SK-N-SH treated with all-trans-retinoic acid at 6 μM for 48 hours (cell line): ENCODE measurements around the gene FGF5.

Experiments used
- ATAC-seq: fragments of 200-7000 bp; cut with Tn5 transposase; 3 replicates; pipeline ENCODE4 v1.9.1; 2020; ENCODE audit warnings: mild to moderate bottlenecking, moderate library complexity
- ARNTL ChIP-seq: fragments of 450-650 bp; formaldehyde crosslinking; IDR thresholded peaks from 2 replicates; pipeline ENCODE4 v1.5.0; 2020; ENCODE audit warnings: low read depth, mild to moderate bottlenecking, moderate library complexity, borderline replicate concordance
- BACH2 ChIP-seq: fragments of 250-450 bp; sonication (Bioruptor Pico); IDR thresholded peaks from 2 replicates; pipeline ENCODE4 v1.9.0; 2021; ENCODE audit warnings: mild to moderate bottlenecking, borderline replicate concordance
- CREB5 ChIP-seq: fragments of 250-450 bp; sonication (Bioruptor Pico); IDR thresholded peaks from 2 replicates; pipeline ENCODE4 v1.5.1; 2020; ENCODE audit warnings: low read depth, mild to moderate bottlenecking, moderate library complexity
- CSDC2 ChIP-seq: fragments of 250-450 bp; sonication (Bioruptor Pico); IDR thresholded peaks from 2 replicates; pipeline ENCODE4 v1.5.0; 2020; ENCODE audit warnings: mild to moderate bottlenecking, moderate library complexity
- ESRRG ChIP-seq: fragments of 250-450 bp; sonication (Bioruptor Pico); IDR thresholded peaks from 2 replicates; pipeline ENCODE4 v1.6.1; 2021; ENCODE audit warnings: mild to moderate bottlenecking
- GLIS3 ChIP-seq: fragments of 250-450 bp; sonication (Bioruptor Pico); IDR thresholded peaks from 2 replicates; pipeline ENCODE4 v1.5.0; 2020; ENCODE audit warnings: mild to moderate bottlenecking, moderate library complexity
- ISL1 ChIP-seq: fragments of 250-450 bp; sonication (Bioruptor Pico); IDR thresholded peaks from 2 replicates; pipeline ENCODE4 v2.1.2; 2022; ENCODE audit warnings: mild to moderate bottlenecking, moderate library complexity
- OSR1 ChIP-seq: fragments of 250-450 bp; sonication (Bioruptor Pico); IDR thresholded peaks from 2 replicates; pipeline ENCODE4 v1.8.0; 2022; ENCODE audit warnings: moderate library complexity, mild to moderate bottlenecking, inconsistent platforms
- POU6F1 ChIP-seq: fragments of 250-450 bp; sonication (Bioruptor Pico); IDR thresholded peaks from 2 replicates; pipeline ENCODE4 v1.8.0; 2021; ENCODE audit warnings: low read depth, mild to moderate bottlenecking, moderate library complexity, borderline replicate concordance
- PPARA ChIP-seq: fragments of 250-450 bp; sonication (Bioruptor Pico); IDR thresholded peaks from 2 replicates; pipeline ENCODE4 v1.5.0; 2020; ENCODE audit warnings: mild to moderate bottlenecking, borderline replicate concordance
- RARB ChIP-seq: fragments of 250-450 bp; sonication (Bioruptor Pico); IDR thresholded peaks from 2 replicates; pipeline ENCODE4 v1.8.0; 2021; ENCODE audit warnings: mild to moderate bottlenecking, moderate library complexity
- SNAI2 ChIP-seq: fragments of 250-450 bp; sonication (Bioruptor Pico); IDR thresholded peaks from 2 replicates; pipeline ENCODE4 v1.5.0; 2020; ENCODE audit warnings: mild to moderate bottlenecking, moderate library complexity
- TOX ChIP-seq: fragments of 250-450 bp; sonication (Bioruptor Pico); IDR thresholded peaks from 2 replicates; pipeline ENCODE4 v1.8.0; 2021; ENCODE audit warnings: mild to moderate bottlenecking, moderate library complexity, borderline replicate concordance
- TSHZ2 ChIP-seq: fragments of 250-450 bp; sonication (Bioruptor Pico); IDR thresholded peaks from 2 replicates; pipeline ENCODE4 v1.5.0; 2020; ENCODE audit warnings: mild to moderate bottlenecking, moderate library complexity
- ZFP3 ChIP-seq: fragments of 250-450 bp; sonication (Bioruptor Pico); IDR thresholded peaks from 2 replicates; pipeline ENCODE4 v1.5.0; 2020; ENCODE audit warnings: mild to moderate bottlenecking, moderate library complexity
- ZFP30 ChIP-seq: fragments of 450-650 bp; formaldehyde crosslinking; IDR thresholded peaks from 2 replicates; pipeline ENCODE4 v1.5.0; 2022; ENCODE audit warnings: mild to moderate bottlenecking, moderate library complexity
- ZNF565 ChIP-seq: fragments of 450-650 bp; formaldehyde crosslinking; conservative IDR thresholded peaks from 2 replicates; pipeline ENCODE4 v1.5.0; 2020; ENCODE audit warnings: low read depth, mild to moderate bottlenecking, moderate library complexity
- ZNF70 ChIP-seq: fragments of 450-650 bp; formaldehyde crosslinking; IDR thresholded peaks from 2 replicates; pipeline ENCODE4 v1.5.0; 2020; ENCODE audit warnings: mild to moderate bottlenecking, moderate library complexity
- ZNF8 ChIP-seq: fragments of 450-650 bp; formaldehyde crosslinking; IDR thresholded peaks from 2 replicates; pipeline ENCODE4 v1.5.0; 2020; ENCODE audit warnings: mild to moderate bottlenecking, moderate library complexity
- TF ChIP-seq, protein P1 (sequence below): fragments of 250-450 bp; sonication (Bioruptor Pico); IDR thresholded peaks from 2 replicates; pipeline ENCODE4 v1.8.0; 2020; ENCODE audit warnings: mild to moderate bottlenecking, moderate library complexity, borderline replicate concordance

Gene FGF5

DNA sequence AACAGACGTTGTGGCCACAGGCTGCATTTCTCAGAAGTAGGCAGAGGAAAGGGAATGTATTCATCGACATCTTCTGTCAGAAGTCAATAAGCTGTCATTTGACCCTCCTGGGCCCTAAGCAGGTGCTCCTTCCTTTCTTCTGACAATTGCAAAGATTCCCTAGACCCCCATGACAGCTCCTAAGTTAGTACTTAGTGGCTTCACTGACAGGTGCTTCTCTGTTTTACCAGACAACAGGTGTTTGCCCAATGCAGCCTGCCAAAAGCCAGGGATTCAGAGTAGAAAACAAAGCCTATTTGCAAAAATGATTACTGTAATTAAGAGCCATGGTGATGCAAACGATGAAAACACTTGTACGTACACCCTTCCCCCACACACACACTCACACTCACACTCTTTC is 7.5 kb upstream of the FGF5 start:
- no peak for TF ChIP-seq OSR1 (CRISPR knock-in tag)
- TF ChIP-seq, all 23 proteins: peak for 0
- no peak for ATAC-seq

DNA sequence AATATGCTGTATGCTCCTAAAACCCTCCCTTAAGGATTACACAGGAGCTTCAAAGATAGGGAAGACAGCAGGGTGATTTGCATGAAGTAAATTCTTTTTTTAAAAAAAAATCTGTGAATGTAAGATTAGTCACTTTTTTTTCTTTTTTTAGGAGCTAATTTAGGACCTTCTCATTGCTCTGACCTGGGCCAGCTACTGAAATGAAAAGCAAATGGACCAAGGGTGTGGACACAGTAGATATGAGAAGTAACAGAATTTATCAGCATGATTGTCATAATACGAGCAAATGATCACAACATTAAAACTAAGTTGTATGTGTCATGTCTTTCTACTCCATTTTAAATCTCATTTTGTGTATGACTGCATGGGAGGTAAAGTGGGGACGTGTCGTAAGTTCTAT is 6.6 kb upstream of the FGF5 start:
- TF ChIP-seq RARB (no peak), POU6F1 (no peak), ISL1 (CRISPR knock-in tag) (no peak), ZFP30 (CRISPR knock-in tag) (no peak), ZNF8 (CRISPR knock-in tag) (no peak), SNAI2 (CRISPR knock-in tag) (no peak), ZNF565 (CRISPR knock-in tag) (no peak), CSDC2 (no peak), ARNTL (no peak), GLIS3 (CRISPR knock-in tag) (no peak), ESRRG (no peak), TOX (CRISPR knock-in tag) (no peak), TSHZ2 (CRISPR knock-in tag) (no peak), ZNF70 (CRISPR knock-in tag) (no peak), PPARA (CRISPR knock-in tag) (no peak), BACH2 (no peak), CREB5 (CRISPR knock-in tag) (no peak)
- TF ChIP-seq, protein P1, sequence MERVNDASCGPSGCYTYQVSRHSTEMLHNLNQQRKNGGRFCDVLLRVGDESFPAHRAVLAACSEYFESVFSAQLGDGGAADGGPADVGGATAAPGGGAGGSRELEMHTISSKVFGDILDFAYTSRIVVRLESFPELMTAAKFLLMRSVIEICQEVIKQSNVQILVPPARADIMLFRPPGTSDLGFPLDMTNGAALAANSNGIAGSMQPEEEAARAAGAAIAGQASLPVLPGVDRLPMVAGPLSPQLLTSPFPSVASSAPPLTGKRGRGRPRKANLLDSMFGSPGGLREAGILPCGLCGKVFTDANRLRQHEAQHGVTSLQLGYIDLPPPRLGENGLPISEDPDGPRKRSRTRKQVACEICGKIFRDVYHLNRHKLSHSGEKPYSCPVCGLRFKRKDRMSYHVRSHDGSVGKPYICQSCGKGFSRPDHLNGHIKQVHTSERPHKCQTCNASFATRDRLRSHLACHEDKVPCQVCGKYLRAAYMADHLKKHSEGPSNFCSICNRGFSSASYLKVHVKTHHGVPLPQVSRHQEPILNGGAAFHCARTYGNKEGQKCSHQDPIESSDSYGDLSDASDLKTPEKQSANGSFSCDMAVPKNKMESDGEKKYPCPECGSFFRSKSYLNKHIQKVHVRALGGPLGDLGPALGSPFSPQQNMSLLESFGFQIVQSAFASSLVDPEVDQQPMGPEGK (CRISPR knock-in tag), result no peak
- ATAC-seq, result no peak

- TF ChIP-seq RARB (no peak), TOX (CRISPR knock-in tag) (no peak)
- ATAC-seq, result no peak
Observed at GRCh38 chr4:80261989-80262600, 4.4 kb upstream of the FGF5 start.

- no peak for ATAC-seq
- TF ChIP-seq ARNTL (no peak), ZFP3 (no peak), POU6F1 (no peak), RARB (no peak), ZNF8 (CRISPR knock-in tag) (no peak), OSR1 (CRISPR knock-in tag) (no peak), TSHZ2 (CRISPR knock-in tag) (no peak), TOX (CRISPR knock-in tag) (no peak), ZNF565 (CRISPR knock-in tag) (no peak), PPARA (CRISPR knock-in tag) (no peak)
- TF ChIP-seq, protein P1 (CRISPR knock-in tag), result no peak
Observed at GRCh38 chr4:80263541-80264351, 2.7 kb upstream of the FGF5 start.
